SIG-M5 treated with dmso at 0.1 percent for 504 hours (cell line): ENCODE results near the gene DIABLO.
"Not testable (repeated sequence)": the region's sequence is repeated elsewhere in the genome, so short reads cannot be mapped to it uniquely, and the experiment has no call there.

Experiments used
- DNase-seq: peaks from one replicate; lab custom pipeline; 2025; ENCODE audit not compliant: unreplicated experiment; lab: John Stamatoyannopoulos, UW

Gene DIABLO

DNA sequence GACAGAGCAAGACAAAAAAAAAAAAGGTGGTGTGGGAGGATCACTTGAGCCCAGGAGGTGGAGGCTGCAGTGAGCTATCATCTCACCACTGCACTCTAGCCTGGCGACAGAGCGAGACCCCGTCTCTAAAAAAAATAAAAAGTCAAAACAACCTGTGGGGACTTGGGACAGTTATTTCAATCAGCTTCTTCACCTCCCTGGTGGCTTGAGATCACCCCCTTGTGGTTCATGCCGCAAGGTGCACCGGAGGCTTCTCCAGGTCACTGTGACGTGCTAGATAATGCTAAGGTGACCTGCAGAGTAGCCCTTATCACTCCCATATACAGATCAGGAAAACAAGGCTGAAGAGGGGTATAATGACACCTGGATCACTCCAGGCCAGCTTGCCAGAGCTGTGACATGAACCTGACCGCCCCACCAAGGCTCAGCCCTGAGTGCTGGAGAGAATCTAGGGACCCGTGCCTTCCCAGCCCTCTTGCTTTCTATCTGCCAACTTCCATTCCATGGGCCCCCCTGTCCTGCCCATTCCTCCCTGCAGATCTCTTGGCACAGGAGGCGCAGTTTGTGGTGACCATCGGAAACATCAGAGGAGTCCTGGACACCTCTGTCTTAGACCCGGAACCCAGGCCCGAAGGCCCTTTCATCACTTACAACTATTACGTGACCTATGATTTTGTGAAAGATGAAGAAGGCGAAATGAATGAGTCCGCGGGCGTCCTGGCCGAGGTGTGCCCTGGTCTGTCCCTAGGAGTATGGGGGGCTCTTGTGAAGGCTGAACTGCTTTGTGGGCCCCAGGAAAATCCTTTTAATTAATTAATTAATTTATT is 34.8 kb downstream of the DIABLO start:
- DNase-seq = peak; percentile 66

DNA sequence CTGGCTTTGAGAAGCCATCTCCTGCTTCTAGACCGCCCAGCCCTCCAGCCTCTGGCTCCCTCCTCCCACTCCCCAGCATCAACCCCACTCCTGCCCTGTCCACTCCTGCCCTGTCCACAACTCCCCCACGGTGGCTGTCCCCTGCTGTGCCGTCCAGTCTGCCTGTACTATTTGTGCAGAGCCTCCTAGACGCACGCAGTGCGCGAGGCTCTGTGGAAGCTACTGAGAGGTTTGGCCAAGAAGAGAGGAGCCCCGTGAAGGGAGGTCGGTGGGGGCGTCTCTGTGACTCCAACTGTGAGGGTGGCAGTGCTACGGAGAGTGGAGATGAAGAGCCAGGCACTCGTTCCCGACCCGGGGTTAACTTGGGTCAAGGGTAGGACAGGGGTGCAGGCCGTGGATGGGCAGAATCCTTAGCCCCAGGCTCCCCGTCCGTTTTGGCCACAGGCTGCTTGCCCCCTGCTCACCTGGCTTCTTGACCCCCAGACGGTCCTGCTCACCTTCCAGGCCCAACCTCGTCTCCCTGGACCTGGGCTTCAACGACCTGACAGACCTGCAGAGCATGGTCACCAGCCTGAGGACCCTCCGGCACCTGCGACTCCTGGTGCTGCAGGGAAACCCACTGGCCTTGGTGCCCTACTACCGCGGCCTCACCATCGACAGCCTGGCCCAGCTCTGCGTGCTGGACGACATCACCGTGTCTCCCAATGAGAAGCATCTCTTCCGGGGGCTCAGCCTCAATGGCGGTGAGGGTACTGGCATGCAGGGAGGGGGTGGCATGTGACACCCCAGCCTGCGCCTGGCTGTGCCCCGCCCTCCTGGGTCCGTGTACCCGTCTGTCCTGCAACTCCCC is 36.0 kb downstream of the DIABLO start:
- no peak for DNase-seq

DNA sequence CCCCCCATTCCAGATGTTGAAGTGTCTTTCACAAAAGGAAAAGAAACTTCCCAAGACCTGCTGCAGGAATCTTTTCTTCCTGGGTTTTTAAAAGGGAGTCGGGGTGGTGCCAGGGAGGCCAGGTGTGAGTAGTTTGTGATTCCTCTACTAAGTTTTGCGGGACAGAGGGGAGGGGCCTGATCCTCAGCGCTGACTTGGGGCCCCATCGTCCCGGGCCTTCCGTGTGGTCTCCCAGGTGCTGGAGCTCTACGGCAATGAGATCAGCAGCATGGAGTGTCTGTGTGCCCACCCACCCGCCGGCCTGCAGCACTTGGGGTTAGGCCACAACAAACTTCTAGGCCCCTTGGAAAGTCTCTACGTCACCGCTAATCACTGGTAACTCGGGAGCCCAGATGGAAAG is 38.4 kb downstream of the DIABLO start:
- DNase-seq = no peak

DNA sequence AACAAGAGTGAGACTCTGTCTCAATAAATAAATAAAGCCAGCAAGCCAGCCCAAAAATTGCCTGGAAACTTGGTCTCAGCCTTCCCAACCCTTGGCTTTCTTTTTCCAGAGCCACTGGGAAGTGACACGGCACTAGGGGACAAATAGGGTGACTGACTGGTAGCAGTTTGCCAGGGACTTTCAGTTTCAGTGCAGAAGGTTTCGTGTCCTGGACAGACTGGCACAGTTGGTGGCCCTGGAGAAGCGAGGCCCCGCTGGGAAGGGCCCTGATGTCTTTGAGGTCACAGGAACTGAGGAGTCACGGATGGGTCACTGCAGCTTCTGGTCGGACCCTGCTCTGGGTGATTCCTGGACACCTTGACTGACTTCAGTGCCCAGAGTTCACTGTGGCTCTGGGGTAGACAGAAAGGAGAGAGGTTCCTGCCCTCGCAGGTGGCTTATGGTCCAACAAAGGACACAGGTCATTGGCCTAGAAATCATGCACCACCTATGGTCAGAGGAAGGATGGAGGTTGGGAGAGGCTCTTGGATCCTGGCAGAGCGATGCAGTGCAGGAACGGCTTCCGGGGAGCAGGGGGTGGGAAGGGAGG is 40.3 kb downstream of the DIABLO start:
- no peak for DNase-seq

DNA sequence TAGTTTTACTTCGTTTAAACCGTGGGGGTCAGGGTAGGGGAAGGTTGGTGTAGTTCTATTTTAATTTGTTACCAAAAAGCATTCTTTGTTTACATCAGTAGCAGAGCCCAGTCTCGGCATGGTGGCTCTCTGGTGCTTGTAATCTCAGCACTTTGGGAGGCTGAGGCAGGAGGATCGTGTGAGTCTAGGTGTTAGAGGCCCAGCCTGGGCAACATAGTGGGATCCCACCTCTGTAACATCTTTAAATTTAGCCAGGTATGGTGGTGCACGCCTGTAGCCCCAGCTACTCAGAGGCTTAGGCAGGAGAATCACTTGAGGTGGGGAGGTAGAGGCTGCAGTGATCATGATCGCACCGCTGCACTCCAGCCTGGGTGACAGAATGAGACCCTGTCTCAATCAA is 40.8 kb downstream of the DIABLO start:
- DNase-seq = no peak

DNA sequence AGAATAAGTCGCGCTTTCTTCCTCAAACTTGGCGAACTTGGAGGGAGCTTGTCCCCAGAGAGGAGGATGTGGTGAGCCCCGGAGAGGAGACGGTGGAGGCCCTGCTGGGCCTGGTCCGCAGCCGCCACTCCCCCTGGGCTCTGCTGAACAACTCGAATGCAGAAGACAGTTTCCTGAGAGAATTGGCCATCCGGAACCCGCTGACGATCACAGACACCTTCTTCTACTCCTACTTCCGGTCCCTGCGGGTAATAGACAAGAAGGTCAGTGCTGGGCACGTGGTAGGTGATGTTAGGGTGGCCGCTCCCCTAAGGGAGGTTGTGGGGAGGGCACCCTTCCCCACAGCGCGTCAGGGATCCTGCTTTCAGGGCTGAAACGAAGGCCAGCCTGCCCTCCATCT is 41.3 kb downstream of the DIABLO start:
- no peak for DNase-seq

DNA sequence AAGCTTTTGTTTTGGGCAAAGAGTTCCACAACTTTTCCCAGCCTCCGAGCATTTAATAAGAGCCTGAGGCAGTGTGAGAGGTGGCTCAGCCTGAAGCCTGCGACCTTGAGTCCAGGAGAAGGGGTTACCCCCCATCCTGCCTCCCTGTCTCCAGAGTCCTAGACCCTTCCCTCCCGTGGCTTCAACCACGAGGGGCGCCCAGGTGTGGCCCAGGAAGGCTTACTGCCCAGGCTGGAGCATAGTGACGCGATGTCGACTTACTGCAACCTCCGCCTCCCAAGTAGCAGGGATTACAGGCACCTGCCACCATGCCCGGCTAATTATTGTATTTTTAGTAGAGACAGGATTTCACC is 42.3 kb downstream of the DIABLO start:
- no peak for DNase-seq

DNA sequence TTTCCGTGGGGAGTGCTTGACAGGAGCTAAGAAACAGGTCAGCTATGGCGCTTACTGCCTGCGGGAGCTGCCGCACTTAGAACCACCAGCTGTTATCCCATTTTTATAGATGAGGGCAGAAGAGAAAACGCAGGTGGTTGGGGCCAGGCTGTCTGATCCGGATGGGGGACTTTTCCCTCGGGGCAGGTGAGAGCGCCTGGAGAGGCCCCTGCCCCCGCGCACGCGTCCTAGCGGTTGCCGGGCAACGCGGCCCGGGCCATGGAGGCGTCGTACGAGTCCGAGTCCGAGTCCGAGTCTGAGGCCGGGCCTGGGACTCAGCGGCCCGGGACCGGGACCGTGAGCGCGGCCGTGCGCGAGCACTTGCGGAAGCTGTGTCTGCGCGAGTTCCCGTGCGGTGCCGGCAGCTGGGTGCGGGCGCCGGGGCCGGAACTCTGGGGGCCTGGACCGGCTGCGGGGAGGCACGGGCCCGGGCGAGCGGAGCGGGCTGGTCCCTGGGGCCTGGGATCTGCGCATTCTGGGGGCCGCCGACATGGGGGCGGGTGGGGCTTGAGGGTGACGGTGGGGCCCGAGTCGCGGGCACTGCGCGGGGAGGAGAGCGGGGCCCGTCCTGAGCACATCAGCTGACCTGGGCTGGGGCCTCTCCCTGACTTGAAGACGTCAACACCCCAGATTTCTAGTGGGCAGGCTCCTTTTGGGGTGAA is 42.8 kb downstream of the DIABLO start, which contains the start of gene LRRC43:
Gene LRRC43 (plus strand): TSS at position 237 of the 701 bp plus-strand sequence. CDS start 22 bp downstream, at position 259.
- no peak for DNase-seq

DNA sequence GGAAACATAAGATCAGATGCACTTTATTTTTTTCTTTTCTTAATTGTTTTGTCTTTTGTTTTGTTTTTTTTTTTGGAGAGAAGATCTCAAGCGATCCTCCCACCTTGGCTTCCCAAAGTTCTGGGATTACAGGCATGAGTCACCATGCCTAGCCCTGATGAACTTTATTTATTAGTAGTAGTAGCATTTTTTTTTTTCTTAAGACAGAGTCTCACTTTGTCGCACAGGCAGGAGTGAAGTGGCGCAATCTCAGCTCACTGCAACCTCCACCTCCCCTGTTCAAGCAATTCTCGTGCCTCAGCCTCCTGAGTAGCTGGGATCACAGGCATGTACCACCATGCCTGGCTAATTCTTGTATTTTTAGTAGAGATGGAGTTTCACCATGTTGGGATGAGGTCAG is 49.4 kb downstream of the DIABLO start:
- not testable (repeated sequence) for DNase-seq

DNA sequence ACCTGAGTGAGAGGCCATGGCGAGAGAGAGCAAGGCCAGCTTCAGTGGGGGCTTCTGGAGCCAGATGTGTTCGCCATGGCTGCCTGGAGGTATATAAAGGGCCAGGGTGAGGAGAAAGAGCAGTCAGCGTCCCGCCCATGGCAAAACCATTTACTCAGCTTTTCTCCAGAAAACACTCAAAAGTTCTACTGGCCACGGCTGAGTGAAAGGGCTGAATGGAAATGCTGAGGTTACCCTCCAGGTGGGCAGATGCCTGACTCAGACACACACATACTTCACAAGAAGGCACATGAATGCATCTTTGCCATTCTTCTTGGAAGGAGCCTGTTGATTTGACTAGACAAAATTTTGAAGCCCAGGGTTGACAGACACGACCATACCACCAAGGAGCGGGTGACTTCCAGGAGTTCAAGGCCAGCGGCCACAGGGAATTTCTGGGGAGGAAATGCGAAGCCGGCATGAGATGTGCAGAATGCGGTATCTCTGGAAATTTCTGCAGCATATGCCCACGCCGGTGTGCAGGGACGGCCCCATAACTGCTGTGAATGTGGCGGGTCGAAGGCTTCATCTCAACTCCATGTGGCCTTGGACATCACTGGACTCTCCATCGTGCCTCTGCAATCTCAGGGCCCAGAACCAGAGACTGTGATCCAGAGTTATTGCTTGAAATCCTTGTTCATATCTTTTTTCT is 51.6 kb downstream of the DIABLO start, which contains the start of gene IL31:
Gene IL31 (minus strand): TSS at position 67 of the 691 bp plus-strand sequence. CDS start 49 bp downstream, at position 18.
- no peak for DNase-seq

DNA sequence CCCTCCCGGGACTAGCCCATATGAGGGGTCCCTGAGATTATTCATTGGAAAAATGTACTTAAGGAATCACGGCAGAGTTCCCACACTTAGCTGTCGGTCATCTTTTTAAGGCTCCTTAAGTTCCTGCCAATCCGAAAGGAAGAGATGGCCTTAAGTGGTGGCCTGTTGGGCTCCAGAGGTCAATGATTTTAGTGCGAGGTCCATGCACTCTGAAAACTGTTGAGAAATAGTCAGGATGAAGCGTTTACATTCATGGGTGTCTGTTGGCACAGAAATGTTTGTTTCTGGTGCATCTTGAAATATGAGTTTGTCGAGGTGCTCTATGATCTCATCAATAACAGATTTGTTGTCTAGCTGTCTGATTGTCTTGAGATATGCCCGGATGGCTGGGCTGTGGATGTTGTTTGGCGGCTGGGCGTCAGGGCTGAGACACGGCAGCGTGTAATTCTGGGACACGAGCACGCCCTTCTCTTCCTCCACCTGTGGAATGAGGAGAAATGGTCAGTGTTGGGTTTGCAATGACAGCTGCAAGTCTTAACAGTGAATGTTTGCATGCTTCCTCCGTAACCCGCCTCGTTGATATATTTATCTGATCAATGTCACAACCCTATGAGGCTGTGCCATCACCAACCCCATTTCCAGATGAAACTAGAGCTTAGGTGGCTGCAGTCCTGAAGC is 53.5 kb downstream of the DIABLO start:
- no peak for DNase-seq

DNA sequence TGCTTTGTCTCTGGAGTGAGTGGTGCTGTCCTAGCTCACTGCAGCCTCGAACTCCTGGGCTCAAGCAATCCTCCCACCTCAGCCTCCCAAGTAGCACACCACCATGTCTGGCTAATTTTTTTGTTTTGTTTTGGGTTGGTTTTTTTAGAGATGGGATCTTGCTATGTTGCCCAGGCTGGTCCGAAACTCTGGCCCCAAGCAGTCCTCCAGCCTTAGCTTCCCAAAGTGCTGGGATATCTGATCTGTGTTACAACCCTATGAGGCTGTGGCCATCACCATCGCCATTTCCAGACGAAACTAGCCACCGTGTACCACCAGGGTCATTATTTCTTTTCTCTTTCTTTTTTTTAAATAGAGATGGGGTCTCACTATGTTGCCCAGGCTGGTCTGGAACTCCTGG is 54.5 kb downstream of the DIABLO start:
- no peak for DNase-seq

DNA sequence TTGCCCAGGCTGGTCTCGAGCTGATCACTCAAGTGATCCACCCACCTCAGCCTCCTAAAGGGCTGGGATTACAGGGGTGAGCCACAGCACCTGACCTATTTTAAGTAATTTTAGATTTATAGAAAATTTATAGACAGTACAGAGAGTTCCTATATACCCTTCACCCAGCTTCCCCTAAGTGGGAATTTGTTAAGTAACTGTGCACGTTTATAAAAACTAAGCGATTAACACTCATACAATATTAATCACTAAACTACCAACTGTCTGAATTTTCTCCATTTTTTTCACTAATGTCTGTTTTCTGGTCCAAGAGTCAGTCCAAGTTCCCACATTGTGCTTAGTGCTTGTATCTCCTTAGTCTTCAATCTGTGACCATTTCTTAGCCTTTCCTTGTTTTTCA is 57.4 kb downstream of the DIABLO start:
- no peak for DNase-seq

DNA sequence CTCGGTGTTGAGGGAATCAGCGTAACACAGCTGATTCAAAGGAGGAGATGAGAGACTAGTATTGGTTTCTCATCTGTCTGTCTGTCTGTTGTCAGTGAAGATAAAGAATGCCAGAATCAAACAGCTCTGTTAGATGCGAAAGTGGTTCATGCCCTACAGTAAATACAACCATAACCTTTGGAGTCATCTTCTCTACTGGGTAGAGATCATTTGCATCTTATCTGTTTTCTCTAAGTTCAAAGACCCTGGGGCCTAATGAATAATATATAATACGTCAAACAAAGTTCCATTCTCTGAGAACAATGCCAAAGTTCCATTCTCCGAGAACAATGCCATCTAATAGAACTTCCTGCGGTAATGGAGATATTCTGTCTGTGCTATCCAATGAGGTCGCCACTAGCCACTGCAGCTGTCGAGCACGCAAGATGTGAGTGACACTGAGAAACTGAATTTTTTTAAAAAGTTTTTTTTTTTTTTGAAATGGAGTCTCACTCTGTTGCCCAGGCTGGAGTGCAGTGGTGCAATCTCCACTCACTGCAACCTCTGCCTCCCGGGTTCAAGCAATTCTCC is 58.4 kb downstream of the DIABLO start:
- no peak for DNase-seq

DNA sequence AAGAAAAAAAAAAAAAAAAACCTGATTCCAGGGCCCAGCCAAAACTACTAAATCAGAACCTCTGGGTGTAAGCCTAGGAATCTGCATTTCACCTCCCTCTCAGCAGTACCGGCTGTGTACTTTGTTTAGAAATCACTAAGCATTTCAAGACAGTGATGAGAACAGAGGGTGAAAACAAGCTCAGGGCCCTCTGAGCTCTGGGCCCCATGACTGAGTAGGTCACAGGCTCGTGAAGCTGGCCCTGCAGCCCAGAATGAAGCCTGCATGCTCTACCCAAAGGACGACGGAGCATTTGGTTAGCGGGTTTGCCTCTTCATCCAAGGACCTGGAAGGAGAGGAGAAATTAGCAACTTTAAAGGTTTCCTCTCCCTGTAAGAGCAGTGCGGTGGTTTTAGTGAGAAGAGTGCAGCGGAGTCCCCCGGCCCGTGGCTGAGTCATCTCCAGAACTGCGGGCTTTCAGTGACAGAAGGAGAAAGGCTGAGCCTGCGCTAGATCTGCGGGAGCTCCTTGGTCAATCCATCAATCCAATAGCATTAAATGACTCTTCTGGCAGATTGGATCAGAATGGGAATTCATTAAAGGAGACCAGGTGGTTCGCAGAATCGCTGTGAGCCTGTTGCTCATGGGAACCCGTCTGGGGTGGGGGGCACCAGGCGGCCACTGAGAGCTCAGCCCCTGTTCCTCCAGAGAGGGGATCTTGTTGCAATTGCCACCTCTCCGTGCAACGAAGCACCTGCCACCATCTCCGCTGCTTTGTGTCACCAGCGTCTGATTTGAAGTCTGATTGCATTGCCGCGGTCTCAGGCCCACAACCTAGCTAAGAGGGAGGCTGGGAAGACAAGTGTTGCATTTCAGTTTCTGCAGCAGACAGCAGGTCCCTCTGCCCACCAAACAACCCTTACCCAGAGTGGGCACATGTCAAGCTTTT is 59.2 kb downstream of the DIABLO start:
- no peak for DNase-seq

DNA sequence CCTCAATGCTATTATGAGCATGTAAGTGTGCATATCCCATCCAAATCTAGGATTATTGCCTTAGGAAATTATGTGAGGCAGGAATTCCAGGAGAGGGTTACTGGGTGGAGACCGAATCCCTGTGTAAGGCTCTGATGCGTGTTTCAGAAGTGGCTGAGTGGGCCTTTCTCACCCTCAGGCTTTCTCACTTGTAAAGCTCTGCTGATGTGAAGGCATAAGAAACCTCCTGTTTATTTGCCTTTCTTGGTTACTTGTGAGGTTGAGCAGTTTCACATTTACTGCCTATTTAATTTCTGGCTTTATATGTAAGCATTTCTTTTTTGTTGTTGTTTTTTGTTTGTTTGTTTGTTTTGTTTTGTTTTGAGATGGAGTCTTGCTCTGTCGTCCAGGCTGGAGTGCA is 62.9 kb downstream of the DIABLO start:
- DNase-seq = no peak

DNA sequence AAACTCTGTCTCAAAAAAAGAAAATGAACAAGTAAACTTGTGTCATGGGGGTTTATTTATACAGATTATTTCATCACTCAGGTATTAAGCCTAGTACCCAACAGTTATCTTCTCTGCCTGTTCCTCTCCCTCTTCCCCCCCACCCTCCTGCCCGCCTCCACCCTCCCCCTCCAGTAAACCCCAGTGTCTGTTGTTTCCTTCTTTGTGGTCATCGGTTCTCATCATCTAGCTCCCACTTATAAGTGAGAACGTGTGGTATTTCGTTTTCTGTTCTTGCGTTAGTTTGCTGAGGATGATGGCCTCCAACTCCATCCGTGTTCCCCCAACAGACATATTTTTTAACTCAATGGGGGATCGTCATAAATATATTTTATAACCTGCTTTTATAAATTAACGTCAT is 64.2 kb downstream of the DIABLO start:
- no peak for DNase-seq

DNA sequence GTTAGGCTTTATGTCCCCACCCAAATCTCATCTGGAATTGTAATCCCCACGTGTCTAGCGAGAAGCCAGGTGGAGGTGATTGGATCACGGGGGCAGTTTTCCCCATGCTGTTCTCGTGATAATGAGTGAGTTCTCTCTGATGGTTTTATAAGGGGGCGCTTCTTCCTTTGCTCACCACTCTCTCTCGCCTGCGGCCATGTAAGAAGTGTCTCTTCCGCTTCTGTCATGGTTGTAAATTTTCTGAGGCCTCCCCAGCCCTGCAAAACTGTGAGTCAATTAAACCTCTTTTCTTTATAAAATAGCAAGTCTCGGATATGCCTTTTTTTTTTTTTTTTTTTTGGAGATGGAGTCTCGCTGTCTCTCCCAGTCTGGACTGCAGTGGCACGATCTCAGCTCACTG is 65.1 kb downstream of the DIABLO start:
- DNase-seq = no peak

DNA sequence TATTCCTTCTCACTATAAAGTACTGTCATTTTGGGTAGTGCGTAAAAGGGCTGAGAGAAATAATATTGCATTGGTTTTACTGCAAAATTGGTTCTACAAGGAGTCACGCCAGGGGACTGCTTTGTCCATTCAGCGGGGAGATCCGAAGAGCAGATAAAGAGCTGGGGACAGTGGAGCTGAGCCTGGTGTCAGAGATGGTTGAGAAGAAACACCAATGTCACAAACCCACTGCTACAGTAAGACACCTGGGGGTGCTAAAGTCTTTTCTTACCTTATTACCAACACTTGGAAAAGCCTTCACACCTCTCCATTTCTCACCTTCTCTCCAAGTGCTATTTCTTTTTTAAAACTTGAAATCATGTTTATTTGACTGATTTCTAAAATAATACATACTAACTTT is 66.0 kb downstream of the DIABLO start:
- no peak for DNase-seq
